ENCODE data around the gene ARHGDIA. TPM values are rescaled to one million over a fixed set of nuclear protein-coding genes. Genes with fewer than 3 reads are reported as not detected.

Gene ARHGDIA
- total RNA-seq, 2 experiments from 2014 or later, result 693 to 725 TPM

DNA sequence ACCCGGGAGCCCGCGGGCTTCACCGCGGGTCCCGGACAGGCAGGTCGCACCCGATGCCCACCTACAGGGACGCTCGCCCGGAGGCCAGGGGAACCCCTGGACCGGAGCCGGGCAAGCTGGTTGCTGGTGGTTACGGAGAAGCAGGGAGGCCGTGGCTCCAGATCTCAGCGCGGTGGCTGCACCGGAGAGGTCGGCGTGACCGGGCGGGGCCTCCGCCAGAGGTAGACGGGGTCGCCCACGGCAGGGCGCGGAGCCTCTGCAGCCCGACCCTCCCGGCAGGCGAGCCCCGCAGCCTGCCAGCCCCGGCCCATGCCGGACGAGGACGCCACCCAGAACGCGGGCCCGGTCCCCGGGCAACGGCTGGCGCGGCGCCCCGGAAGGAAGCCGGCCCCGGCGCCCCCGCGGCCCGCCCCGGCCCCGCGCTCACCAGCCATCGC lies 39.7 kb upstream of the ARHGDIA start:
- H3K4me1 Mint-ChIP-seq, result peaks cover 14% of the 10 kb centered on the region
- peak overlapping the region; percentile 70 for H3K27ac Mint-ChIP-seq
- ATAC-seq (peak; percentile 52), DNase-seq (no peak)
- peaks cover 27% of the 10 kb centered on the region for H3K36me3 Mint-ChIP-seq
- H3K27me3 Mint-ChIP-seq, result no peaks in the 10 kb centered on the region
- H3K4me3 Mint-ChIP-seq, result peak overlapping the region; percentile 83
- H3K9me3 Mint-ChIP-seq (ENCODE audit: low read depth), result no peaks in the 10 kb centered on the region
- CTCF ChIA-PET, result no interaction called here

DNA sequence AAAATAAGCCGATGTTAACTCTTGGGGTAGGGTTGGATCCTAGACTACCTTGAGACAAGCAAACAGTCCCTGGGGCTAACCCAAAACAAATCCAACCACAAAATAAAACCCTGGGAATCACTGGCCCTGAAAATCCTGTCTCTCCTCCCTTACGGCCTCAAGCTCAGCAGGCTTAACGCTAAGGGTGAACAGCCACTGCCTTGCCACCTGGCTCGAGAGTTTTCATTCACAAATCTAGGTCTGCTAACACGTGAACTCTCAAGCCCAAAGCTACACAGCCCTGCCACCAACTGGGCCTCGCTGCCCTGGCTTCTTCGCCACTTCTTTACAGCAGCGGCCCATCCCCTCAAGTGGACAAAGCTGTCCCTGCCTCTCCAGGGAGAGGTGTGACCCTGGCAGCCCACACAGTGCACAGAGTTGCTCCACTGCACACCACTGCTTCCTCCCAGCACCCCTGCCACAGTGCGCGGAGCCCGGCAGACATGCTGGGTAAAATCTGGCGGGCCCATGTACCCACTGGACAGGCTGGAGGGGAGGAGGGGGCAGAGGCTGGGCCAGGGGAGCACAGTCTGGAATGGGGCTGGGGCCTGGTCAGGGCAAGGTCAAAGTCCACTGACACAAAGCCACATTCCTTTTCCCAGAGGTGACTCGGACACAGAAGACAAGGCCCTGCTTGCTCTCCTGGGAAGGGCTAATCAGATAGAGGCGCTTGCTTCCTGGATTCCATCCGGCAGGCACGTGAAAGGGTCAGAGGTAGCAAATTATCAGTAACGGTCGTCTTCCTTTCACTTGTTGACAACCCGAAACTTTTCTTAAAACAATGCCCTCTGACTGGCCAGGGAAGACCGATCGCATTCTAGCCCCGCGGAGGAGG lies 39.1 kb upstream of the ARHGDIA start:
- Mint-ChIP-seq H3K9me3 (ENCODE audit: low read depth) (no peaks in the 10 kb centered on the region), H3K27ac (peak overlapping the region; percentile 70), H3K27me3 (no peaks in the 10 kb centered on the region), H3K4me1 (peaks cover 12% of the 10 kb centered on the region), H3K36me3 (peaks cover 21% of the 10 kb centered on the region), H3K4me3 (peak overlapping the region; percentile 83)
- CTCF ChIA-PET, result interaction anchor here (1.2 to 1.4 kb wide), 2 partner anchors 12 to 41 kb away, joined by 3 read pairs; no protein-coding TSS in a partner anchor
- DNase-seq (no peak), ATAC-seq (no peak)

DNA sequence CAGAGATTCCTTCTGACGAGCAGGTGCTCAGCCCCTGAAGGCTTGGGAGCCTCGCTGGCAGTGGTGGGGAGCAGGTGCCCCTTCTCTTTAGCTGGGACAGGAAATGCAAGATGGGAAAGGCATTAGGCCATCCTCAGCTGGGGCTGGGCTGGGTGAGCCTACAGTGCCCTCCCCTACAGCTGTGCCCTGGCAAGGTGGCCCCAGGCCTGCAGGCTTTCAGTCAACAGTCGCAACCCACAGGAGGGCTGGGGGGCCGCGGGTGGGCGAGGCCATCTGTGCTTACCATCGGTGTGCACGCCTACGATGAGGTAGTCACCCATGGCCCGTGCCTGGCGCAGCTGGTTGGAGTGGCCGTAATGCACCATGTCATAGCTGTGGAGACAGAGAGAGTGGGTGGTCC lies 38.1 kb upstream of the ARHGDIA start:
- H3K27ac Mint-ChIP-seq, result no peak overlapping the region
- H3K4me3 Mint-ChIP-seq, result no peak overlapping the region
- ATAC-seq, result no peak
- CTCF ChIA-PET, result interaction anchor here (0.8 to 1.4 kb wide), 3 partner anchors 11 to 40 kb away, joined by 3 read pairs; no protein-coding TSS in a partner anchor
- peaks cover 15% of the 10 kb centered on the region for H3K36me3 Mint-ChIP-seq
- no peak for DNase-seq
- no peaks in the 10 kb centered on the region for H3K9me3 Mint-ChIP-seq (ENCODE audit: low read depth)
- peaks cover 11% of the 10 kb centered on the region for H3K4me1 Mint-ChIP-seq
- no peaks in the 10 kb centered on the region for H3K27me3 Mint-ChIP-seq

DNA sequence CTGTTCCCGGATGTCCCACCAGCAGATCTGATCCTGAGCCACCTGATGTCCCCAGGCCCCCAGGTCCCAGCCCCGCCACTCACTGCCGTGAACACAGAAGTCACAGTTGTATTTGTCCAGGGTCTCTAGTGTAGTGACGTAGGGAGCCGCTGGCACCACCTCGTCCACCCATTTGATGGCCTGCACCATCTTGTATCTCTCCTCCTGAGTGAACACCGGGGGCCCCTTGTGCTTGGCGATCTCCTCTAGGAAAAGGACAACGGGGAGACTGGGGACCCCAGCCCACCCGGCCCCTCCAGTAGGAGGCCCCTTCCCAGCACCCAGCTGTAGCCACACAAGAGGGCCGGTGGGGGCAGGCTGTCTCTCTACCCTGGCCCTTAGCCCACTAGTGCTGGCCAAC lies 37.7 kb upstream of the ARHGDIA start:
- Mint-ChIP-seq H3K4me3 (no peak overlapping the region), H3K36me3 (peaks cover 14% of the 10 kb centered on the region), H3K9me3 (ENCODE audit: low read depth) (no peaks in the 10 kb centered on the region), H3K4me1 (peaks cover 11% of the 10 kb centered on the region), H3K27me3 (no peaks in the 10 kb centered on the region), H3K27ac (no peak overlapping the region)
- ATAC-seq, result no peak
- CTCF ChIA-PET, result interaction anchor here (0.8 kb wide), 1 partner anchor 19 kb away, joined by 3 read pairs; no protein-coding TSS in a partner anchor
- no peak for DNase-seq

DNA sequence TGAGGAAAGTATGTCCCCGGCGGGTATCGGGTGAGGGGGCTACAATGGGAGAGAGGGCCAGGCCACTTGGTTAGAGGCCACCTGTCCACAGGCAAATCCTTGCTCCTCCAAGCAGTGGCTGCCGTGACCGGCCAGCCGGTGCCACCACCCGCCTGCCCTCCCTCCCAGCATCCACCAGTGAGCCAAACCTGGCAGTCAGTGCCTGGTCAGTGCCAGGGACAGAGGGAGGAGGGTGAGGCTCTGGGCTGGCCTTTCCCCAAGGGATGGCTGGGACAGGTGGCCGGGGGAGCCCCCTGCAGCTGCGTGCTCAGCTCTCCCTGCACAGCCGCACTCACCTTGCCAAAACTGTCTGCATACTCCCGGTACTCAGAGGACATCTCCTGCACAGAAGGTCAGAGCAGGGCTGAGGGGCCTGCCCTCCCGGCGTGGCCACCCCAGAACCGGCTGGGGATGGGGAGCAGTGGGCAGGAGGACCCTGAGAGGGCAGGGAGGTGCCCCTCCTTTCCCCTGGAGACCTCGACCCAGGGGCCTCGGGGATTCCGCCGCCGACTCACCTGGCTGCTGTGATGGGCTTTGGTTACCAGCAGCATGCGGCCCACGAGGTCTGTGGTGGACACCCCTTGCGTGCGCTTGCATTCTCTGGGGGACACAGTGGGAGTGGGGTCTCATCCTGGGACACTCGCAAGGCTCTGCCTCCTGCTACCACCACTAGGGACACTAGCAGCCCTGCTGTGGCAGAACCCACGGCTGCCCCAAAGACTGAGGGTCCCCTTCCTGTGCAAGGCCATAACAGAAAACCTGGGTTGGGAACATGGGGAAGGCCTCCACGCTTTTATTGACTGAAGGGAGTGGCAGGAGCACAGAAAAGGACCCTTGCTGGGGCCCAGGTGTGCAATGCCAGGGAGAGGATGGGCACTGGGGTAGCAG lies 36.3 kb upstream of the ARHGDIA start:
- Mint-ChIP-seq H3K4me1 (peaks cover 9% of the 10 kb centered on the region), H3K27me3 (no peaks in the 10 kb centered on the region), H3K4me3 (no peak overlapping the region), H3K36me3 (peaks cover 5% of the 10 kb centered on the region), H3K27ac (no peak overlapping the region), H3K9me3 (ENCODE audit: low read depth) (no peaks in the 10 kb centered on the region)
- no peak for ATAC-seq
- DNase-seq, result no peak
- CTCF ChIA-PET, result no interaction called here

DNA sequence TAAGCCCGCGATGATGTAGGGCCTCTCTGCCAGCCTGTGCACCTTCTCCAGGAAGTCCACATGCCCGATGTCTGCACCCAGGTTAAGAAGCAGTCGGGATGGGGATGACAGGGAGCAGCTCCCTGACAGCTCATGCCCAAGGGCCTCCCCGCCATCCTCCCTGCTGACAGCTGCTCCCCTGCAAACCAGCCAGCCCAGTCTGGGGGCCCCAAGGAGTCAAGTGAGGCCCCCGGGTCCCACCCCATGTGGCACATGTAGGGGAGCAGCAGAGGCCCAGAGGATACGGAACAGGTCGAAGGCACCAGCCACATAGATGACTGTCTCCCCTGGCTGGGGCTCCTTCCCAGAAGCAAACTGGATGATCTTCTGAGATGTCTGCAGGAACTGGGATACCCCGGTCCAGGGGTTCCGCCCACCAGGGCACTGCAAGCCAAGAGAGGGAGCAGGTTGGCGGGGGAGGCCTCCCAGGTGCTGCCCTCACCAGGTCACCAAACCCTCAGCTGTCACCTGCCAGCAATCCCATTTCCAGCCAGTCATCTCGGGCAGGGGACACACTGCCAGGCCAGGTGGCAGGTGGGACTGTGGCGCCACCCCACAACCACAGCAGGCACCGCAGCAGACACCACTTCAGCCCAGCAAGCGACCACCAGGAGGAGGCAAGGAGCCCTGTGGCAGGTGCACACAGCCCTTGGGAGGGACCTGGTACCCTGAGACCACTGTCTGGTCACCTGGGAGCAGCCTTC lies 35.5 kb upstream of the ARHGDIA start:
- CTCF ChIA-PET, result interaction anchor here (1.0 kb wide), 1 partner anchor 13 kb away, joined by 3 read pairs; no protein-coding TSS in a partner anchor
- Mint-ChIP-seq H3K36me3 (peaks cover 1% of the 10 kb centered on the region), H3K27ac (no peak overlapping the region), H3K4me1 (peaks cover 7% of the 10 kb centered on the region), H3K4me3 (no peak overlapping the region), H3K27me3 (peaks cover under 1% of the 10 kb centered on the region), H3K9me3 (ENCODE audit: low read depth) (no peaks in the 10 kb centered on the region)
- no peak for ATAC-seq
- DNase-seq, result no peak

DNA sequence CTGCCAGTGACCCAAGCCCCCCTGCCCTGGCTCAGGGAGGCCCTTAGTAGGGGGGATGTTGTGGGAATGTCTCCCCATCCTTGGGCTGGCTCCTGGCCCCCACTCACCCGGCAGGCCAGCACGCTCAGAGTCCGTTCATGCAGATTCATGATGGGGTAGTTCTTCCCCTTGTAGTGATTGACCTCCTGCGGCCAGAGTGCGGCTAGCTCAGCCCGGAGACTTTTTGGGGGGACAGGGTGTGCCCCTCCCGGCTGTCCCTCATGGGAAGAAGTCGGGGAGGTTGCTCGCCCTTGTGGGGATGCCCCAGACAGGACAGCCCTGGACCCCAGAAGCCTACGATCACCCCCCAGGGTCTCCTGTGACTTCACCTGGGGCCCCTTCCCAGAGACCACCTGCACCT lies 34.9 kb upstream of the ARHGDIA start:
- Mint-ChIP-seq H3K27me3 (peaks cover 7% of the 10 kb centered on the region), H3K36me3 (peaks cover 4% of the 10 kb centered on the region), H3K27ac (no peak overlapping the region), H3K4me3 (no peak overlapping the region), H3K4me1 (peaks cover 10% of the 10 kb centered on the region), H3K9me3 (ENCODE audit: low read depth) (no peaks in the 10 kb centered on the region)
- ATAC-seq (no peak), DNase-seq (no peak)
- CTCF ChIA-PET, result interaction anchor here (1.0 kb wide), 1 partner anchor 12 kb away, joined by 3 read pairs; no protein-coding TSS in a partner anchor

DNA sequence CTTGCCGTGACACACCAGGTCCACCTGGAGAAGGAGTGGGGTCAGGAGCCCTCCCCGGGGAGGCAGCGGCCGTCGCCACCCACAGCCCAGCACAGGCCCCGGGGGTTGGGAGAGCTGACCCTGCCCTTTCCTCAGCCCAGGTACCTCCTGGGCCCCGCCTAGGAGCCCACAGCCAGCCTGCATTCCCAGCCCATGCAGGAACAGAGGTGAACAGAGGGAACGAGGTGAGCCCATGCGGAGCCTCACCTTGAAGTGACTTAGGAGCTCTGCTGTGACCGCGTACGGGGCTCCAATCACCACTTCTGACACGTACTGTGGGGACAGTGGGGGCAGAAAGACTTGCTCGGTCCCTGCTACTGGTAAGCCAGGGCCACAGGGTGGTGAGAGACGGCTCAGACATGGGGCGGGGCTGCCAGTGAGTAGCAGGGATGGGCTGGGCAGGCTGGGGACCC lies 34.3 kb upstream of the ARHGDIA start:
- Mint-ChIP-seq H3K27me3 (peaks cover 10% of the 10 kb centered on the region), H3K4me1 (peaks cover 10% of the 10 kb centered on the region), H3K9me3 (ENCODE audit: low read depth) (no peaks in the 10 kb centered on the region), H3K27ac (no peak overlapping the region), H3K4me3 (no peak overlapping the region), H3K36me3 (peaks cover 5% of the 10 kb centered on the region)
- no peak for DNase-seq
- CTCF ChIA-PET, result interaction anchor here (1.0 kb wide), 1 partner anchor 12 kb away, joined by 3 read pairs; no protein-coding TSS in a partner anchor
- ATAC-seq, result no peak

DNA sequence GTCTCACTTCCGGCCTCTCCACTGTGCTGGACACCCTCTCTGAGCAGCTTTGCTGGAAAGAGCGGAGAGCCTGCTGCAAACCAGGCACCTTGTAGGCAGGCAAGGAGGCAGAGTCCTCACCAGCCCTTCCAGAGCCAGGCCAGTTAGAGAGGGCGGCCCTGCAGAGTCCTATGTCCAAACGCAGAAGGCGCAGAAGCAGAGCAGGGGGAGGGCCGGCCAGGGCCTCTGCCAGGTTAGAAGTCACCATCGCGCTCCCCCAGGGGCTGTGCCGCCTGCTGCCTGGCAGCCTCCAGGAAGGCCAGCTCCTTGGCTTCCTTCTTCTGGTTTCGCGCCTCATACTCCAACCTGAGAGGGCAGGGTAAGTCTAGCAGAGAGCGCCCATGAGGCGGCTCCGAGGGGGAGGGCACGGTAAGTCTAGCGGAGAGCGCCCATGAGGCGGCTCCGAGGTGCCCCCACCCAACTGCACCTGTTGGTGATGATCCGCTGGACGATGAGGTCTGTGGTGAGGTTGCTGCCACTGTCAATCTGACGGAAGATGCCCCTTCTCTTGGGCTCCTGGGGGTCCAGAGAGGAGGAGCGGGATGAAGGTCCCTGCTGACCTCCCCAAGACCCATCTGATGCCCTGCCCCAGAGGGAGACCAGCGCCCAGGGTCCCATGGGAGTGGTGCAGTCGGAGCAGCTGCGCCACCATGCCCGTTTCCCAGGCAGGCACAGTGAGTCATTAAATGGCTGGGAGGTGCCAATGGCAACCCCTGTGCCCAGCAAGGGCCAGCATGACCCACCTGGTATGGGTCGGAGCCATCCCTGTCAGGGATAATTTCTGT lies 33.7 kb upstream of the ARHGDIA start:
- ATAC-seq, result no peak
- Mint-ChIP-seq H3K4me3 (no peak overlapping the region), H3K27me3 (peaks cover 10% of the 10 kb centered on the region), H3K4me1 (peaks cover 4% of the 10 kb centered on the region), H3K36me3 (peaks cover 9% of the 10 kb centered on the region), H3K27ac (no peak overlapping the region), H3K9me3 (ENCODE audit: low read depth) (no peaks in the 10 kb centered on the region)
- CTCF ChIA-PET, result no interaction called here
- DNase-seq, result no peak

DNA sequence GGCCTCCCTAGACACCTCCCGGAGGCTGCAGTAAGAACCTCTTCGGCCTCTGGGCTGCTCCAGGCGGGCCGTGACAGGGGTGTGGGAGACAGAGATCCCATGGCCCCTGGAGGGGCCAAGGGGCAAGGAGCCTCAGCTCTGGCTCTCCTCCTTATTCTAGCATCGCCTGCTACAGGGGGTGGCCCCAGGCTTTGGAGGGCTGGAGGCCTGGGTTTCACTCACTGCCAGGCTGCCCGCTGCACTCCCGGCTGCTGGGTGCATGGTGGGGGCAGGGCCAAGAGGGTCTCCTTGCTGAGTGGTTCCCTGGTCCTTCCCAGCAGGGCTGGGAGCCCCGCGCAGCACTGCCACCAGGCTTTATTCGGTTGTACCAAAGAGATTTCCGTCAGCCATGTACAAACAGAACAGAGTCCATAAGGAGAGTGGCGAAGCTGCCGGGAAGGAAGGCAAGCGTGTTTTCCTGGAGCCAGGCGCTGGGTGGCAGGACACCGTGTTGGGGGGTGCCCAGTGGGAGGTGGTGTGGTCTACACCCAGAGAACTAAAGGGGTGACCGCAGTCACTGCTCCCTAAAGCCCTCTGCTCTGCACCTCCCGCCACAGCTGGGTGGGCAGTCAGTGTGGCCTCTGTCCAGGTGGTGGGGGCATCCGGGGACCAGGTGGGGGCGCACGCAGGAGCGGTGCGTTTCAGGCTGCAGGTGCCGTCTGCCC lies 32.9 kb upstream of the ARHGDIA start:
- Mint-ChIP-seq H3K4me3 (no peak overlapping the region), H3K36me3 (peaks cover 10% of the 10 kb centered on the region), H3K27ac (no peak overlapping the region), H3K27me3 (peaks cover 10% of the 10 kb centered on the region), H3K9me3 (ENCODE audit: low read depth) (no peaks in the 10 kb centered on the region), H3K4me1 (peaks cover 4% of the 10 kb centered on the region)
- no peak for ATAC-seq
- CTCF ChIA-PET, result no interaction called here
- no peak for DNase-seq

DNA sequence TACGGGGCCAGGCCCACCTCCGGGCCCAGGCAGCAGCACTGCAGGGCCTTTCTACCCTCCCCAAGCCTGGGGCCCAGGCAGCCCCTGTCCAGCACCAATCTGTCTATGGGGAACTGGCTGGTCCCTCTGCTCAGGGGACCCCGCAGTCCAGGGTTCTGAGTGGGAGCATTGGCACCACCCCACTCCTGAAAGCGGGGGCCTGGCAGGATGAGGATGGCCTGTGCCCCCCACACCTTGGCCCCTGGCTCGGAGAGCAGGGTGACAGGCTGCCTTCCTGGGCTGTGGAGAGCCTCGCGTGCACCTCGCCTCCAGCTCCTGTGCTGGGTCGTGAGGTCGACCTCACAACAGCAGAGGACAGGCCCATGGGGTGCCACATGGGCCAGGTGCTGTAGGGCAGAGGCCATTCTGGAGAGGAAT lies 32.3 kb upstream of the ARHGDIA start:
- Mint-ChIP-seq H3K4me3 (no peak overlapping the region), H3K9me3 (ENCODE audit: low read depth) (no peaks in the 10 kb centered on the region), H3K4me1 (peaks cover 4% of the 10 kb centered on the region), H3K27me3 (peaks cover 10% of the 10 kb centered on the region), H3K27ac (no peak overlapping the region), H3K36me3 (peaks cover 10% of the 10 kb centered on the region)
- DNase-seq (no peak), ATAC-seq (no peak)
- CTCF ChIA-PET, result interaction anchor here (1.4 kb wide), 1 partner anchor 11 kb away, joined by 5 read pairs; the partner anchor contains the start of gene ANAPC11
